NCI-H748 (cell line): ENCODE measurements around the gene ACSS1.

Source experiments
- DNase-seq: peaks from one replicate; lab custom pipeline; 2025; ENCODE audit not compliant: unreplicated experiment; lab: John Stamatoyannopoulos, UW

Gene ACSS1

GRCh38 chr20:25032478-25033264 is 25.3 kb downstream of the ACSS1 start:
- no peak for DNase-seq

- no peak for DNase-seq
Measured at GRCh38 chr20:25032065-25032477, 25.9 kb downstream of the ACSS1 start.

- DNase-seq = no peak
Measured at GRCh38 chr20:25031241-25031640, 26.7 kb downstream of the ACSS1 start.

- no peak for DNase-seq
Measured at GRCh38 chr20:25030649-25031207, 27.2 kb downstream of the ACSS1 start.

GRCh38 chr20:25030007-25030648 is 27.8 kb downstream of the ACSS1 start:
- no peak for DNase-seq

- DNase-seq = no peak
Measured at GRCh38 chr20:25025986-25026605, 31.8 kb downstream of the ACSS1 start.

- no peak for DNase-seq
Measured at GRCh38 chr20:25025091-25025861, 32.7 kb downstream of the ACSS1 start.

GRCh38 chr20:25024171-25024570 is 33.8 kb downstream of the ACSS1 start:
- no peak for DNase-seq

GRCh38 chr20:25023356-25023755 is 34.6 kb downstream of the ACSS1 start:
- DNase-seq = no peak

- no peak for DNase-seq
Measured at GRCh38 chr20:25022680-25023079, 35.3 kb downstream of the ACSS1 start.

GRCh38 chr20:25021336-25021735 is 36.6 kb downstream of the ACSS1 start:
- DNase-seq = no peak

GRCh38 chr20:25020901-25021301 is 37.0 kb downstream of the ACSS1 start:
- DNase-seq = no peak

GRCh38 chr20:25020345-25020744 is 37.6 kb downstream of the ACSS1 start:
- DNase-seq = no peak

- DNase-seq = no peak
Measured at GRCh38 chr20:25019381-25020155, 38.4 kb downstream of the ACSS1 start.

GRCh38 chr20:25018841-25019240 is 39.1 kb downstream of the ACSS1 start:
- no peak for DNase-seq

GRCh38 chr20:25018425-25018824 is 39.5 kb downstream of the ACSS1 start:
- DNase-seq = no peak

- DNase-seq = peak; percentile 85
Measured at GRCh38 chr20:25017257-25017803, 40.6 kb downstream of the ACSS1 start.

GRCh38 chr20:25016471-25016870 is 41.5 kb downstream of the ACSS1 start:
- no peak for DNase-seq

GRCh38 chr20:25015986-25016385 is 42.0 kb downstream of the ACSS1 start:
- DNase-seq = no peak

GRCh38 chr20:25014816-25015215 is 43.1 kb downstream of the ACSS1 start:
- DNase-seq = peak; percentile 45
